ENCODE measurements around the gene KREMEN2. TPM values are rescaled to one million over a fixed set of nuclear protein-coding genes. Genes with fewer than 3 reads are reported as not detected.
"Not testable (repeated sequence)": the region's sequence is repeated elsewhere in the genome, so short reads cannot be mapped to it uniquely, and the experiment has no call there.

KREMEN2 gene
- total and polyA plus RNA-seq, 9 of the 15 experiments (the other 6 are each of a cell fraction or from before 2014, with no cell fraction given), result 0.04 to 7.7 (median 1.5) TPM; not detected in 1

DNA sequence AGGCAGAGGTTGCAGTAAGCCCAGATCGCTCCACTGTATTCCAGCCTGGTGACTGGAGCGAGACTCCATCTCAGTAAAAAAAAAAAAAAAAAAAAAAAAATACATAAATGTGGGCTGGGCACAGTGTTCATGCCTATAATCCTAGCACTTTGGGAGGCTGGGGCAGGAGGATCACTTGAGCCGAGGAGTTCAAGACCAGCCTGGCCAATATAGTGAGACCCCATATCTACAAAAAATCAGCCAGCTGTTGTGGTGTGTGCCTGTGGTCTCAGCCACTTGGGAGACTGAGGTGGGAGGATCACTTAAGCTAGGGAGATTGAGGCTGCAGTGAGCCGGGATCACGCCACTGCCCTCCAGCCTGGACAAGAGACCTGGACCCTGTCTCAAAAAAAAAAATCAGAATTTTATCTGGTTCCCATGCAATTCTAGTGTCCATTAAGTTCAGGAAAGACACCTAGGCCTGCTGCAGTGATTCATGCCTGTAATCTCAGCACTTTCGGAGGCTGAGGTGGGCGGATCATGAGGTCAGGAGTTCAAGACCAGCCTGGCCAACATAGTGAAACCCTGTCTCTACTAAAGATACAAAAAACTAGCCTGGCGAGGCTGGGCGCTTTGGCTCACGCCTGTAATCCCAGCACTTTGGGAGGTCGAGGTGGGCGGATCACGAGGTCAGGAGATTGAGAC lies 32.7 kb upstream of the KREMEN2 start:
- WGBS (ENCODE audit: insufficient coverage, low coverage, missing lambda C conversion rate), result 89% methylated on average over 13 of the region's 13 CpGs
- CTCF ChIA-PET (ENCODE audit: low intra/inter-chr PET ratio); FAIRE-seq: not testable (repeated sequence)

DNA sequence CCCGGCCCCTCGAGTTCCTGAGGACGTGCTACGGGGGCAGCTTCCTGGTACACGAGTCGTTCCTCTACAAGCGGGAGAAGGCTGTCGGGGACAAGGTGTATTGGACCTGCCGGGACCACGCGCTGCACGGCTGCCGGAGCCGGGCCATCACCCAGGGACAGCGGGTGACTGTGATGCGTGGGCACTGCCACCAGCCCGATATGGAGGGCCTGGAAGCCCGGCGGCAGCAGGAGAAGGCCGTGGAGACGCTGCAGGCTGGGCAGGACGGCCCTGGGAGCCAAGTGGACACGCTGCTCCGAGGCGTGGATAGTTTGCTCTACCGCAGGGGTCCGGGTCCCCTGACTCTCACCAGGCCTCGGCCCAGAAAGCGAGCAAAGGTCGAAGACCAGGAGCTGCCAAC lies 30.9 kb upstream of the KREMEN2 start:
- POLR2A ChIA-PET, result interaction anchor here (0.6 kb wide), 1 partner anchor 82 kb away, joined by 3 read pairs; no protein-coding TSS in a partner anchor
- DNase-seq (ENCODE audit: extremely low read depth in 1 of 4, low spot score in 3 of 4), result no peak
- intact Hi-C loops (cut with micrococcal nuclease) (no loop called here), in situ Hi-C loops (cut with MboI) (no loop called here)
- ATAC-seq, result no peak
- WGBS (ENCODE audit: insufficient coverage, low coverage, missing lambda C conversion rate), result 95% methylated on average over 25 of the region's 30 CpGs
- Histone ChIP-seq H3K4me2 (ENCODE audit: insufficient read depth, low read length) (no peak overlapping the region), H3K27ac (ENCODE audit: extremely low read depth, low read depth, low read length) (no peak overlapping the region), H3K9me1 (ENCODE audit: control insufficient read depth, insufficient read depth, low read length) (no peaks in the 10 kb centered on the region), H3K9ac (ENCODE audit: insufficient read depth in 1 of 2, low read depth in 2 of 2, low read length in 2 of 2) (0 out of 4 replicates have a peak overlapping the region, but pooled peaks of 1 of the 2 experiments have one; percentile 9), H3K4me3 (no peak overlapping the region), H3K79me2 (ENCODE audit: control insufficient read depth, insufficient read depth, low read length) (no peaks in the 10 kb centered on the region), H3K9me3 (replicated peaks; ENCODE audit: control insufficient read depth, insufficient read depth, low read depth, low read length) (no peaks in the 10 kb centered on the region), H3K36me3 (ENCODE audit: control insufficient read depth, insufficient read depth, low read length) (peaks cover 49% of the 10 kb centered on the region; the same call in 2 of the 3 replicates), H3K27me3 (ENCODE audit: control insufficient read depth in 2 of 2, insufficient read depth in 2 of 2, low read length in 2 of 2) (no peaks in the 10 kb centered on the region), H3K4me1 (replicated peaks in 1 of 2; ENCODE audit: control insufficient read depth in 2 of 2, insufficient read depth in 2 of 2, low read length in 2 of 2) (peaks cover 0 to 14% of the 10 kb centered on the region in 2 experiments; a peak in 2 of 5 replicates), H4K20me1 (replicated peaks; ENCODE audit: control insufficient read depth, insufficient read depth, low read length) (no peaks in the 10 kb centered on the region), H2AFZ (ENCODE audit: low read depth, low read length) (no peak overlapping the region)
- no peak for FAIRE-seq
- no TSS peak for BruUV-seq (replicated peaks)
- TF ChIP-seq RFX5 (IDR thresholded peaks at IDR 0.05; ENCODE audit: low read depth, low read length) (no peak), RBFOX2 (IDR thresholded peaks at IDR 0.05; ENCODE audit: low read depth, low read length) (0 out of 2 replicates have a peak, but pooled peaks have one; percentile 28)
- TF ChIP-seq, protein P1, sequence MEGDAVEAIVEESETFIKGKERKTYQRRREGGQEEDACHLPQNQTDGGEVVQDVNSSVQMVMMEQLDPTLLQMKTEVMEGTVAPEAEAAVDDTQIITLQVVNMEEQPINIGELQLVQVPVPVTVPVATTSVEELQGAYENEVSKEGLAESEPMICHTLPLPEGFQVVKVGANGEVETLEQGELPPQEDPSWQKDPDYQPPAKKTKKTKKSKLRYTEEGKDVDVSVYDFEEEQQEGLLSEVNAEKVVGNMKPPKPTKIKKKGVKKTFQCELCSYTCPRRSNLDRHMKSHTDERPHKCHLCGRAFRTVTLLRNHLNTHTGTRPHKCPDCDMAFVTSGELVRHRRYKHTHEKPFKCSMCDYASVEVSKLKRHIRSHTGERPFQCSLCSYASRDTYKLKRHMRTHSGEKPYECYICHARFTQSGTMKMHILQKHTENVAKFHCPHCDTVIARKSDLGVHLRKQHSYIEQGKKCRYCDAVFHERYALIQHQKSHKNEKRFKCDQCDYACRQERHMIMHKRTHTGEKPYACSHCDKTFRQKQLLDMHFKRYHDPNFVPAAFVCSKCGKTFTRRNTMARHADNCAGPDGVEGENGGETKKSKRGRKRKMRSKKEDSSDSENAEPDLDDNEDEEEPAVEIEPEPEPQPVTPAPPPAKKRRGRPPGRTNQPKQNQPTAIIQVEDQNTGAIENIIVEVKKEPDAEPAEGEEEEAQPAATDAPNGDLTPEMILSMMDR (IDR thresholded peaks at IDR 0.05 in 2 of 3, conservative IDR thresholded peaks at IDR 0.05 in 1 of 3; ENCODE audit: insufficient read depth in 2 of 3, low read depth in 1 of 3, low read length in 3 of 3), result no peak
- TF ChIP-seq, protein P2, sequence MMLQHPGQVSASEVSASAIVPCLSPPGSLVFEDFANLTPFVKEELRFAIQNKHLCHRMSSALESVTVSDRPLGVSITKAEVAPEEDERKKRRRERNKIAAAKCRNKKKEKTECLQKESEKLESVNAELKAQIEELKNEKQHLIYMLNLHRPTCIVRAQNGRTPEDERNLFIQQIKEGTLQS (IDR thresholded peaks at IDR 0.05), result no peak
- TF ChIP-seq, protein P2 (CRISPR knock-in tag; conservative IDR thresholded peaks at IDR 0.05), result no peak
- CTCF ChIA-PET (ENCODE audit: low intra/inter-chr PET ratio), result no interaction called here

More for the DNA sequence above, 32.7 kb upstream of the KREMEN2 start:
- H3K9me1 ChIP-seq (ENCODE audit: control insufficient read depth, insufficient read depth, low read length); H3K4me1 ChIP-seq (replicated peaks in 1 of 2; ENCODE audit: control insufficient read depth in 2 of 2, insufficient read depth in 2 of 2, low read length in 2 of 2); H2AFZ ChIP-seq (ENCODE audit: low read depth, low read length); H3K4me3 ChIP-seq; H3K9ac ChIP-seq (ENCODE audit: insufficient read depth in 1 of 2, low read depth in 2 of 2, low read length in 2 of 2); H3K79me2 ChIP-seq (ENCODE audit: control insufficient read depth, insufficient read depth, low read length); H4K20me1 ChIP-seq (replicated peaks; ENCODE audit: control insufficient read depth, insufficient read depth, low read length); H3K4me2 ChIP-seq (ENCODE audit: insufficient read depth, low read length); H3K27ac ChIP-seq (ENCODE audit: extremely low read depth, low read depth, low read length); DNase-seq (ENCODE audit: extremely low read depth in 1 of 4, low spot score in 3 of 4); ATAC-seq; intact Hi-C loops (cut with micrococcal nuclease); in situ Hi-C loops (cut with MboI); H3K9me3 ChIP-seq (replicated peaks; ENCODE audit: control insufficient read depth, insufficient read depth, low read depth, low read length); BruUV-seq (replicated peaks); H3K27me3 ChIP-seq (ENCODE audit: control insufficient read depth in 2 of 2, insufficient read depth in 2 of 2, low read length in 2 of 2): not testable (repeated sequence)
- POLR2A ChIA-PET, result interaction anchor here (0.5 to 1.2 kb wide), 4 partner anchors 8 to 108 kb away, joined by 3 to 4 read pairs (median 3); no protein-coding TSS in a partner anchor
- H3K36me3 ChIP-seq (ENCODE audit: control insufficient read depth, insufficient read depth, low read length), result peaks cover 33% of the 10 kb centered on the region; the same call in 1 of the 3 replicates
- TF ChIP-seq EGR1 (conservative IDR thresholded peaks at IDR 0.05) (peak; percentile 41; the same call in 1 of the 2 replicates), KDM1A (IDR thresholded peaks at IDR 0.05) (peak; percentile 80 to 89; a peak in 3 of 4 replicates), ZNF121 (CRISPR knock-in tag; conservative IDR thresholded peaks at IDR 0.05) (peak; percentile 74; the same call in 1 of the 2 replicates)

Measured in K562 (cell line).